Measurements from ENCODE around the gene CDC42BPB.

Gene CDC42BPB

DNA sequence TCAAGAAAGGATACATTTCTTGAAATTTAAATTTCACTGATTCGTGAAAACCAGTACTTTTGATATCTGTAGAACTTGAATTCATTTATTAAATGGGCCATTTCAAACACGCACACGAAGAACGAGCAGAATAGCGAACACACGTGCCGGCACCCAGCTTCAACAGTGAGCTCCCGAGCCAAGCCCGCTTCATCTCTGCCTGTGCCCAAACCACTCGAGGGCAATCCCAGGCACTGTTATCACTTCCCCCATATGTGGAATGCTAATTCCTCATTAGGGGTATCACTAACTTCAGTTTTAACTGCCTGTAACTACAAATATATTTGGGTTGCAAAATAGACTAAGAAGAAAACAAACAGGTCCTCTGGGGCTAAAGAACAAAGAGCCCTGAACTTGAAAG is 86.9 kb downstream of the CDC42BPB start:
- Histone ChIP-seq H3K27ac (replicated peaks; ENCODE audit: low read length) (no peak overlapping the region), H3K4me1 (ENCODE audit: control insufficient read depth in 2 of 2, insufficient read depth in 1 of 2, low read depth in 1 of 2, low read length in 2 of 2) (no peaks in the 10 kb centered on the region), H2AK5ac (ENCODE audit: low read depth, low read length) (no peak overlapping the region), H3K9ac (ENCODE audit: low read depth, low read length, poor library complexity) (no peak overlapping the region), H3K4ac (ENCODE audit: low read length) (no peak overlapping the region), H3K79me1 (ENCODE audit: low read depth, low read length) (peaks cover 3% of the 10 kb centered on the region), H2BK5ac (ENCODE audit: low read length) (no peak overlapping the region), H4K8ac (ENCODE audit: low read depth, low read length) (no peak overlapping the region), H4K91ac (ENCODE audit: low read depth, low read length, poor library complexity) (no peak overlapping the region), H2BK15ac (ENCODE audit: low read length) (no peak overlapping the region), H3K14ac (ENCODE audit: low read length) (no peak overlapping the region), H3K9me3 (replicated peaks in 1 of 2; ENCODE audit: control insufficient read depth in 2 of 2, insufficient read depth in 1 of 2, low read depth in 1 of 2, low read length in 2 of 2) (no peaks in the 10 kb centered on the region), H3K4me2 (ENCODE audit: insufficient read depth, low read length, poor library complexity, severe bottlenecking) (no peak overlapping the region), H2AFZ (ENCODE audit: low read length) (no peak overlapping the region), H2BK120ac (ENCODE audit: low read depth, low read length) (no peak overlapping the region), H3K27me3 (ENCODE audit: control insufficient read depth in 3 of 3, insufficient read depth in 3 of 3, low read depth in 1 of 3, low read length in 3 of 3) (no peaks in the 10 kb centered on the region), H2BK12ac (ENCODE audit: low read length) (no peak overlapping the region), H3K4me3 (ENCODE audit: low read length in 2 of 2) (no peak overlapping the region), H3K36me3 (replicated peaks in 1 of 2; ENCODE audit: control insufficient read depth in 2 of 2, insufficient read depth in 2 of 2, low read length in 2 of 2) (peaks cover 44 to 92% of the 10 kb centered on the region in 2 donors), H3K18ac (ENCODE audit: low read length) (no peak overlapping the region), H3K23ac (ENCODE audit: low read depth, low read length, poor library complexity) (no peak overlapping the region)
- WGBS, 2 donors (ENCODE audit: extremely low coverage in 2 of 2, insufficient read length in 2 of 2, insufficient replicate concordance in 1 of 2): no CpG with 5 or more reads among the region's 10 CpGs
- DNase-seq (ENCODE audit: low spot score): no peak

DNA sequence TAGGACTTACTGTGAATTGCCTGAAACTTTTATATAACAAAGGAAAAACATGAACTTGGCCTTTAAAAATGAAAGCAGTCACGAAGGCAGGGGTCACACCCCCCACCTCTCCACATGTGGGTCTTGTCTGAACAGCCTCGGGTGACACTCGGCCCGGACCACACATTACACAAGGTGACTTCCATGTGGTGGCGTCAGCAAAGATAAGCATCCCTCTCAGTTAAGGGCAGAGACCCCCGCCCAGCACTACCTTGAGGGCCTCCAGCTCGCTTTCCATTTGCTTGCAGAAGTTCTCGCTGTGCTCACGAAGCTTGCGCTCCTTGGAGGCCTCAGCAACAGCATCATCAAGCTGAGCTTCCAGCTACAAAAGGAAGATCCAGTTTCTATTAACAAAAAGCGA is 87.4 kb downstream of the CDC42BPB start:
- no CpG with 5 or more reads among the region's 11 CpGs for WGBS, 2 donors (ENCODE audit: extremely low coverage in 2 of 2, insufficient read length in 2 of 2, insufficient replicate concordance in 1 of 2)

DNA sequence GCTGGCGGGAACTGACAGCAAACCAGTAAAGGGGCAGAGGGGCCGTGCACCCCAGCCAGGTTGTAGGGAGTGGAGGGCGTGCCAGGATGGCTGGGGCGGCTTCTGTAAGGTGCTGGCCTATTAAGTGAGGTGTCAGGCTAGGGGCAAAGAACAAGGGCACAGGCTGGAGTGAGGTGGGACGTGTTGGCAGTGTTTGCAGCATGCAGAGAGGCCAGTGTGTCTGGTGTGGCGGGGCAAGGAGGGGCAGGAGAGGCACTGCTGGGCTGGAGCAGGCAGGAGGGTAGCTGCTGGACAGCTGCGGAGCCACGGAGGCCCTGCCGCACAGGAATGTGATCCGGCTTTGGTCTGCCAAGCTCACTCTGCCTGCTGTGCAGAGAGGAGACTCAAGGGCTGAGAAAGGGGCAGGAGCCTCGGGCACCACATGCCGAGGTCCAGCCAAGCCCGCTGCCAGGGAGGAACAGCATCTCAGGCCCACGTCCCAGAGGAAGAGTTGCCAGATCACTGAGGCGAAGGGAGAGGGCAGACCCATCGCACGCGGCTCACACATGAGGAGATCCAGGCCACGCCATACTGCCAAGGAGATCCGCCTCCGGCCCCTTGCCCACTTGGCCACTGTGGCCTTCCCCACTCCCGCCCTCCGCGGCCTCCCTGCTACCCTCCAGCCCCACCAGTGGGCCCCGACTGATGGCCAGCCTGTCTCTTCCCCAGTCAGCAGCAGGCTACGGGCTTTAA is 88.1 kb downstream of the CDC42BPB start:
- Histone ChIP-seq H3K9ac (ENCODE audit: low read depth, low read length, poor library complexity) (peak overlapping the region; percentile 35), H3K27me3 (ENCODE audit: control insufficient read depth in 3 of 3, insufficient read depth in 3 of 3, low read depth in 1 of 3, low read length in 3 of 3) (no peaks in the 10 kb centered on the region), H3K36me3 (replicated peaks in 1 of 2; ENCODE audit: control insufficient read depth in 2 of 2, insufficient read depth in 2 of 2, low read length in 2 of 2) (peaks cover 44 to 96% of the 10 kb centered on the region in 2 donors), H3K14ac (ENCODE audit: low read length) (no peak overlapping the region), H2BK12ac (ENCODE audit: low read length) (no peak overlapping the region), H3K4me1 (ENCODE audit: control insufficient read depth in 2 of 2, insufficient read depth in 1 of 2, low read depth in 1 of 2, low read length in 2 of 2) (no peaks in the 10 kb centered on the region), H2BK15ac (ENCODE audit: low read length) (no peak overlapping the region), H2AK5ac (ENCODE audit: low read depth, low read length) (peak overlapping the region; percentile 32), H3K18ac (ENCODE audit: low read length) (no peak overlapping the region), H3K9me3 (replicated peaks in 1 of 2; ENCODE audit: control insufficient read depth in 2 of 2, insufficient read depth in 1 of 2, low read depth in 1 of 2, low read length in 2 of 2) (no peaks in the 10 kb centered on the region), H2BK120ac (ENCODE audit: low read depth, low read length) (no peak overlapping the region), H2AFZ (ENCODE audit: low read length) (no peak overlapping the region), H4K8ac (ENCODE audit: low read depth, low read length) (peak overlapping the region; percentile 25), H3K27ac (replicated peaks; ENCODE audit: low read length) (no peak overlapping the region), H3K4me3 (ENCODE audit: low read length in 2 of 2) (no peak overlapping the region), H3K79me1 (ENCODE audit: low read depth, low read length) (peaks cover 6% of the 10 kb centered on the region), H3K4me2 (ENCODE audit: insufficient read depth, low read length, poor library complexity, severe bottlenecking) (no peak overlapping the region), H3K4ac (ENCODE audit: low read length) (no peak overlapping the region), H3K23ac (ENCODE audit: low read depth, low read length, poor library complexity) (peak overlapping the region; percentile 8), H2BK5ac (ENCODE audit: low read length) (peak overlapping the region; percentile 80), H4K91ac (ENCODE audit: low read depth, low read length, poor library complexity) (no peak overlapping the region)
- no peak for DNase-seq (ENCODE audit: low spot score)
- WGBS, 2 donors (ENCODE audit: extremely low coverage in 2 of 2, insufficient read length in 2 of 2, insufficient replicate concordance in 1 of 2): no CpG with 5 or more reads among the region's 26 CpGs

More for the DNA sequence above, 87.4 kb downstream of the CDC42BPB start:
- Histone ChIP-seq H3K4me2 (ENCODE audit: insufficient read depth, low read length, poor library complexity, severe bottlenecking) (no peak overlapping the region), H3K79me1 (ENCODE audit: low read depth, low read length) (peaks cover 3% of the 10 kb centered on the region), H3K9ac (ENCODE audit: low read depth, low read length, poor library complexity) (no peak overlapping the region), H2BK120ac (ENCODE audit: low read depth, low read length) (no peak overlapping the region), H3K36me3 (replicated peaks in 1 of 2; ENCODE audit: control insufficient read depth in 2 of 2, insufficient read depth in 2 of 2, low read length in 2 of 2) (peaks cover 44 to 94% of the 10 kb centered on the region in 2 donors), H3K14ac (ENCODE audit: low read length) (no peak overlapping the region), H2BK12ac (ENCODE audit: low read length) (no peak overlapping the region), H3K18ac (ENCODE audit: low read length) (no peak overlapping the region), H4K8ac (ENCODE audit: low read depth, low read length) (no peak overlapping the region), H4K91ac (ENCODE audit: low read depth, low read length, poor library complexity) (no peak overlapping the region), H2AK5ac (ENCODE audit: low read depth, low read length) (no peak overlapping the region), H2BK5ac (ENCODE audit: low read length) (no peak overlapping the region), H3K27me3 (ENCODE audit: control insufficient read depth in 3 of 3, insufficient read depth in 3 of 3, low read depth in 1 of 3, low read length in 3 of 3) (no peaks in the 10 kb centered on the region), H2AFZ (ENCODE audit: low read length) (no peak overlapping the region), H3K4ac (ENCODE audit: low read length) (no peak overlapping the region), H2BK15ac (ENCODE audit: low read length) (no peak overlapping the region), H3K9me3 (replicated peaks in 1 of 2; ENCODE audit: control insufficient read depth in 2 of 2, insufficient read depth in 1 of 2, low read depth in 1 of 2, low read length in 2 of 2) (no peaks in the 10 kb centered on the region), H3K27ac (replicated peaks; ENCODE audit: low read length) (no peak overlapping the region), H3K23ac (ENCODE audit: low read depth, low read length, poor library complexity) (no peak overlapping the region), H3K4me3 (ENCODE audit: low read length in 2 of 2) (no peak overlapping the region), H3K4me1 (ENCODE audit: control insufficient read depth in 2 of 2, insufficient read depth in 1 of 2, low read depth in 1 of 2, low read length in 2 of 2) (no peaks in the 10 kb centered on the region)
- DNase-seq (ENCODE audit: low spot score): no peak

DNA sequence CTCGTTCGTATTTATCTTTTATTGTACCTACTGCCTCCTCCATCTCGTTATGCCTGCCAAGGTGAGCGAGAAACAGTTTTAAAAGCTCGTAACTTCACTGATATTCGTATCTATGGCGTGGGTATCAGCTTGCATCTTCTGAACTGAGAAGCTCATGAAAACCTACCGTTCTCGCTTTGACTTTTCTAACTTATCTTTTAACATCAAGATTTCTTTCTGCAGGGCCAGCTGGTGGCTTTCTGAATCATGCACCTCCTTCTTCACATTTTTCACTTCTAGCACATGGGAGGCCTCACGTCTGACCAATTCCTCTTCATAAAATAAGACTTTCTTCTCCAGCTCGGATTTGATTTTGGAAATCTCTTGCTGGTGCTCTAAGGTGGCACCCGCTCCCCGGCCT is 89.0 kb downstream of the CDC42BPB start:
- no peak overlapping the region for H3K4me2 ChIP-seq (ENCODE audit: insufficient read depth, low read length, poor library complexity, severe bottlenecking)
- no peak overlapping the region for H3K23ac ChIP-seq (ENCODE audit: low read depth, low read length, poor library complexity)
- H3K79me1 ChIP-seq (ENCODE audit: low read depth, low read length): peaks cover 7% of the 10 kb centered on the region
- H2BK12ac ChIP-seq (ENCODE audit: low read length): no peak overlapping the region
- no peak overlapping the region for H4K8ac ChIP-seq (ENCODE audit: low read depth, low read length)
- peaks cover 0 to 2% of the 10 kb centered on the region in 2 donors for H3K9me3 ChIP-seq (replicated peaks in 1 of 2; ENCODE audit: control insufficient read depth in 2 of 2, insufficient read depth in 1 of 2, low read depth in 1 of 2, low read length in 2 of 2)
- H3K4me1 ChIP-seq (ENCODE audit: control insufficient read depth in 2 of 2, insufficient read depth in 1 of 2, low read depth in 1 of 2, low read length in 2 of 2): no peaks in the 10 kb centered on the region
- H3K27me3 ChIP-seq (ENCODE audit: control insufficient read depth in 3 of 3, insufficient read depth in 3 of 3, low read depth in 1 of 3, low read length in 3 of 3): no peaks in the 10 kb centered on the region
- H3K9ac ChIP-seq (ENCODE audit: low read depth, low read length, poor library complexity): no peak overlapping the region
- H3K36me3 ChIP-seq (replicated peaks in 1 of 2; ENCODE audit: control insufficient read depth in 2 of 2, insufficient read depth in 2 of 2, low read length in 2 of 2): peaks cover 43 to 96% of the 10 kb centered on the region in 2 donors
- no peak overlapping the region for H3K18ac ChIP-seq (ENCODE audit: low read length)
- no peak for DNase-seq (ENCODE audit: low spot score)
- no peak overlapping the region for H2AFZ ChIP-seq (ENCODE audit: low read length)
- H3K27ac ChIP-seq (replicated peaks; ENCODE audit: low read length): no peak overlapping the region
- no peak overlapping the region for H4K91ac ChIP-seq (ENCODE audit: low read depth, low read length, poor library complexity)
- no peak overlapping the region for H2BK5ac ChIP-seq (ENCODE audit: low read length)
- WGBS, 2 donors (ENCODE audit: extremely low coverage in 2 of 2, insufficient read length in 2 of 2, insufficient replicate concordance in 1 of 2): no CpG with 5 or more reads among the region's 13 CpGs
- no peak overlapping the region for H2AK5ac ChIP-seq (ENCODE audit: low read depth, low read length)
- H2BK15ac ChIP-seq (ENCODE audit: low read length): no peak overlapping the region
- no peak overlapping the region for H3K4me3 ChIP-seq (ENCODE audit: low read length in 2 of 2)
- no peak overlapping the region for H3K14ac ChIP-seq (ENCODE audit: low read length)
- no peak overlapping the region for H2BK120ac ChIP-seq (ENCODE audit: low read depth, low read length)
- H3K4ac ChIP-seq (ENCODE audit: low read length): no peak overlapping the region

Measured in neuronal stem cell (in vitro differentiated cells).